Astrocyte (in vitro differentiated cells and primary cell): Measurements from ENCODE around the gene SLC38A11.

Experiments
- EZH2 ChIP-seq: IDR thresholded peaks from 2 replicates; pipeline ENCODE4 v1.6.1; 2012; ENCODE audit warnings: mild to moderate bottlenecking, low read length, inconsistent platforms; ENCODE audit not compliant: insufficient read depth
- TF ChIP-seq, protein P1 (sequence below): IDR thresholded peaks from 2 replicates; pipeline ENCODE4 v1.5.1; 2011; ENCODE audit warnings: low read depth, mild to moderate bottlenecking, inconsistent platforms, low read length, moderate library complexity; ENCODE audit not compliant: insufficient read depth

DNA sequence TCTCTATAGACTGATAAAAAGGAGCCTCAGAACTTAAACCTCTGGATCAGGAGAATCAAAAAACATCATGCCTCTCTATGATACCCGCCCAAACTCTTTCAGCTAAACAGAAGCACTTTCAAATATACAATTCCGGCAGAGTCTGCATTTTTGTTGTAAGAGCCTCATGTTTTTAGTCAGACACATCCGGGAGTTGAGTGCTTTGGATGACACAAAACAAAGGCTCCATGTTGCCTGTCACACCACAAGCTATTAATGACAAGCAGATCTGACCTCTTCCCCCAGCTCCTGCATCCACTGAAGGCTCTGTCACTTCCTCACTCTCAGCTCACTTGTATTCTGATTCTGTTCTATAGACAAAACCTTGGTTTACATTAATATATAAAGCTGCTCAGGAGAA, 33.2 kb downstream of the SLC38A11 start:
- TF ChIP-seq, protein P1, sequence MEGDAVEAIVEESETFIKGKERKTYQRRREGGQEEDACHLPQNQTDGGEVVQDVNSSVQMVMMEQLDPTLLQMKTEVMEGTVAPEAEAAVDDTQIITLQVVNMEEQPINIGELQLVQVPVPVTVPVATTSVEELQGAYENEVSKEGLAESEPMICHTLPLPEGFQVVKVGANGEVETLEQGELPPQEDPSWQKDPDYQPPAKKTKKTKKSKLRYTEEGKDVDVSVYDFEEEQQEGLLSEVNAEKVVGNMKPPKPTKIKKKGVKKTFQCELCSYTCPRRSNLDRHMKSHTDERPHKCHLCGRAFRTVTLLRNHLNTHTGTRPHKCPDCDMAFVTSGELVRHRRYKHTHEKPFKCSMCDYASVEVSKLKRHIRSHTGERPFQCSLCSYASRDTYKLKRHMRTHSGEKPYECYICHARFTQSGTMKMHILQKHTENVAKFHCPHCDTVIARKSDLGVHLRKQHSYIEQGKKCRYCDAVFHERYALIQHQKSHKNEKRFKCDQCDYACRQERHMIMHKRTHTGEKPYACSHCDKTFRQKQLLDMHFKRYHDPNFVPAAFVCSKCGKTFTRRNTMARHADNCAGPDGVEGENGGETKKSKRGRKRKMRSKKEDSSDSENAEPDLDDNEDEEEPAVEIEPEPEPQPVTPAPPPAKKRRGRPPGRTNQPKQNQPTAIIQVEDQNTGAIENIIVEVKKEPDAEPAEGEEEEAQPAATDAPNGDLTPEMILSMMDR = no peak
- TF ChIP-seq EZH2 = no peak
